ENCODE data around the gene GRM2.

GRCh38 chr3:51657234-51657633, 49.6 kb upstream of the GRM2 start:
- no peak for TF ChIP-seq EZH2phosphoT487 (IDR thresholded peaks at IDR 0.05; ENCODE audit: insufficient read depth, low read depth)
- TF ChIP-seq EZH2 (IDR thresholded peaks at IDR 0.05; ENCODE audit: insufficient read depth, poor library complexity, severe bottlenecking), result no peak

Measured in GM23248 (cell line).